Stimulated activated CD4-positive, alpha-beta T cell treated with anti-CD3 and anti-CD28 coated beads, Interleukin-1b, Interleukin-23, amount 100 ng/mL, for 1 hour (primary cell): ENCODE results near the gene TFIP11.

Source experiments
- DNase-seq, 2 donors: peaks; one replicate each; pipeline ENCODE4 v3.0.0-alpha.2; 2020; ENCODE audit warnings: low read depth in 2 of 2

The TFIP11 gene

GRCh38 chr22:26447584-26448329 is 64.5 kb downstream of the TFIP11 start:
- no peak for DNase-seq

GRCh38 chr22:26446808-26447515 is 65.3 kb downstream of the TFIP11 start:
- DNase-seq: no peak

GRCh38 chr22:26445577-26446275 is 66.5 kb downstream of the TFIP11 start:
- no peak for DNase-seq

DNA sequence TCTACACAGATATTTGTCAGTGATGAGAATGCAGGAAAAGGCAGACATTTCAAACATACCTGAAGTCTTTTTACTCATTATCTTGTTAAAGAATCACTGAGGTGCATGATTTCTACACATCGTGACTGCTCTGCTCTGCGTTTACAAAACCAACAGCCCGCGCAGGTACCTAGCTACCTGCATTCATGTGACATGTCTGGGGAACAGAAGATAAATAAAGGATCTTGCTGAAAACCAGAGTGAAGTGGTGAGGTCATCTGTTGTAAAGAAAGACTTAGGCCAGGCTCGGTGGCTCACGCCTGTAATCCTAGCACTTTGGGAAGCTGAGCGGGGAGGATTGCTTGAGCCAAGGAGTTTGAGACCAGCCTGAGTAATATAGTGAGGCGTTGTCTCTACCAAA is 67.5 kb downstream of the TFIP11 start:
- DNase-seq: no peak

- no peak for DNase-seq
These were observed 68.2 kb downstream of the TFIP11 start for GRCh38 chr22:26443901-26444690.

DNA sequence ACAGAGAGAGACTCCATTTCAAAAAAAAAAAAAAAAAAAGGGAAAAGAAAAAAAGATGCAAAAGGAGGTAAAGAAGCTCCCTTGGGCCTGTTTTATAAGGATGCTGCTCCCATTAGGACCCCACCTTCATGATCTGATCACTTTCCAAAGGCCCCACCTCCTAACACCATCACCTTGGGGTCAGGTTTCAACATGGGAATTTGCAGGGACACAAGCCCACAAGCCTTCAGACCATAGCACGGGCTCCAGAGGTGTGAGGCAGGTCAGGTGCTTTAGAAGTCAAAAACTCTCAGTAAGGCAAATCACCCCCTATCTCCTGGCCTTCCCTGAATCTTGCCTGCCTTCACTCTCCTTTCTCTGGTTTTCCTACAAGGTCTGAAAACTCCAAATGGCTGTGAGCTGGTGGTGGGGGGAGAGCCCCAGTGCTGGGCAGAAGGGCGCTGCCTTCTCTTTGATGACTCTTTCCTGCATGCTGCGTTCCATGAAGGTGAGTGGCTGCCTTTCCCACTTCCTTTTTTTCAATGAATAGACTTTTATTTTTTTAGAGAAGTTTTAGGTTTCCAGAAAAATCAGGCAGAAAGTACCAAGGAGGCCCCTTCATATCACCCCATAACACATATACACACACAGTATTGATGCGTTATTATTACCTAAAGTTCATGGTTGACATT is 70.1 kb downstream of the TFIP11 start:
- DNase-seq: no peak
